ENCODE measurements around the gene SEMA6D.

GRCh38 chr15:47756872-47757271 is 39.6 kb downstream of the SEMA6D start:
- TF ChIP-seq CTCF (IDR thresholded peaks at IDR 0.05; ENCODE audit: low read length) (no peak), EZH2 (optimal IDR thresholded peaks at IDR 0.05; ENCODE audit: low read depth, low read length) (no peak)

Measured in MM.1S (cell line).